OCI-LY3 (cell line): ENCODE results near the gene NLRP14.

Experiments used
- CTCF ChIP-seq: fragments of 200-600, 300-600 bp; sonication (generic); IDR thresholded peaks from 2 replicates; pipeline ENCODE4 v1.5.1; 2014; ENCODE audit warnings: antibody characterized with exemption, low read length, low read depth
- EZH2phosphoT487 ChIP-seq: fragments of 200-600 bp; shearing (Covaris generic); IDR thresholded peaks from 2 replicates; pipeline ENCODE4 v1.6.1; 2018; ENCODE audit warnings: antibody characterized with exemption, mixed run types, low read depth

- TF ChIP-seq CTCF (no peak), EZH2phosphoT487 (no peak)
Measured at GRCh38 chr11:7072401-7073028, 52.2 kb downstream of the NLRP14 start.
